Bronchial epithelial cell (primary cell): ENCODE measurements around the gene FASTKD3. TPM values are rescaled to one million over a fixed set of nuclear protein-coding genes. Genes with fewer than 3 reads are reported as not detected.
A peak's percentile ranks its signal among the peaks of the same experiment; 100 is the strongest.

ENCODE experiments used
- DNase-seq: peaks from one replicate; pipeline ENCODE4 v3.0.0-alpha.2; 2010; ENCODE audit warnings: low read depth
- FAIRE-seq: peaks from 2 replicates; lab custom pipeline; 2011; peaks lifted over from hg19 to GRCh38; lab: Jason Lieb, UNC
- H3K27me3 ChIP-seq: 2 replicates; pipeline ENCODE4 v1.5.1; 2011; ENCODE audit warnings: low read length; ENCODE audit not compliant: control insufficient read depth, insufficient read depth
- H3K36me3 ChIP-seq: 2 replicates; pipeline ENCODE4 v1.5.1; 2011; ENCODE audit warnings: low read length; ENCODE audit not compliant: control insufficient read depth, insufficient read depth
- H3K4me3 ChIP-seq: 2 replicates; pipeline ENCODE4 v1.5.1; 2011; ENCODE audit warnings: mild to moderate bottlenecking, low read depth, low read length, control low read depth
- CTCF ChIP-seq: IDR thresholded peaks from 2 replicates; pipeline ENCODE4 v1.5.1; 2011; ENCODE audit warnings: mild to moderate bottlenecking, moderate library complexity, low read length, control low read depth, inconsistent platforms; ENCODE audit not compliant: insufficient read depth, severe bottlenecking
- total RNA-seq: library from RNA; depleted of rRNA; stranded (reverse); fragments of >200 nt; gene quantifications from 2 replicates; pipeline ENCODE4 v1.2.1, GENCODE V29; 2014

FASTKD3 gene
- total RNA-seq, 1 donor from 2014 or later, result 5.8 TPM

GRCh38 chr5:7908317-7908716, 39.5 kb upstream of the FASTKD3 start:
- no peak for TF ChIP-seq CTCF
- DNase-seq (no peak), FAIRE-seq (no peak)
- no peaks in the 10 kb centered on the region for H3K27me3 ChIP-seq
- no peak overlapping the region for H3K4me3 ChIP-seq
- H3K36me3 ChIP-seq, result peaks cover 2% of the 10 kb centered on the region

GRCh38 chr5:7907612-7908011, 38.8 kb upstream of the FASTKD3 start:
- no peak for TF ChIP-seq CTCF
- no peak for FAIRE-seq
- DNase-seq, result no peak
- no peaks in the 10 kb centered on the region for H3K27me3 ChIP-seq
- no peak overlapping the region for H3K4me3 ChIP-seq
- H3K36me3 ChIP-seq, result peaks cover 2% of the 10 kb centered on the region

GRCh38 chr5:7904170-7904569, 35.3 kb upstream of the FASTKD3 start:
- H3K27me3 ChIP-seq, result no peaks in the 10 kb centered on the region
- FAIRE-seq (no peak), DNase-seq (peak; percentile 83)
- H3K4me3 ChIP-seq, result no peak overlapping the region
- no peak for TF ChIP-seq CTCF
- peaks cover 8% of the 10 kb centered on the region for H3K36me3 ChIP-seq

- TF ChIP-seq CTCF, result no peak
- Histone ChIP-seq H3K27me3 (no peaks in the 10 kb centered on the region), H3K36me3 (peaks cover 9% of the 10 kb centered on the region), H3K4me3 (no peak overlapping the region)
- no peak for DNase-seq
- no peak for FAIRE-seq
Measured at GRCh38 chr5:7902666-7903625, 34.1 kb upstream of the FASTKD3 start.

GRCh38 chr5:7902201-7902600, 33.4 kb upstream of the FASTKD3 start:
- no peaks in the 10 kb centered on the region for H3K27me3 ChIP-seq
- FAIRE-seq, result no peak
- H3K36me3 ChIP-seq, result peaks cover 9% of the 10 kb centered on the region

More at GRCh38 chr5:7902201-7902600, 33.4 kb upstream of the FASTKD3 start:
- no peak overlapping the region for H3K4me3 ChIP-seq
- TF ChIP-seq CTCF, result no peak
- no peak for DNase-seq
